Skeletal muscle tissue (tissue), 4 donors: ENCODE results near the gene BPNT1. TPM values are rescaled to one million over a fixed set of nuclear protein-coding genes. Genes with fewer than 3 reads are reported as not detected.

Source experiments
- H3K27ac ChIP-seq: one replicate; pipeline ENCODE4 v1.7.0; 2013; ENCODE audit warnings: mild to moderate bottlenecking, low read depth, low read length, inconsistent platforms
- H3K27me3 ChIP-seq, 3 donors: one replicate each; pipeline ENCODE4 v1.7.0; 2013; ENCODE audit warnings: low read length in 3 of 3; ENCODE audit not compliant: control insufficient read depth in 3 of 3, insufficient read depth in 3 of 3
- H3K36me3 ChIP-seq, 3 donors: one replicate each; pipeline ENCODE4 v1.7.0; 2013; ENCODE audit warnings: low read length in 3 of 3; ENCODE audit not compliant: control insufficient read depth in 3 of 3, insufficient read depth in 3 of 3
- H3K4me1 ChIP-seq, 3 donors: one replicate each; pipeline ENCODE4 v1.7.0; 2013; ENCODE audit warnings: low read length in 3 of 3, mild to moderate bottlenecking in 3 of 3; ENCODE audit not compliant: control insufficient read depth in 3 of 3, insufficient read depth in 3 of 3
- H3K4me3 ChIP-seq, 3 donors: one replicate each; pipeline ENCODE4 v1.7.0; 2013; ENCODE audit warnings: low read length in 3 of 3
- H3K9ac ChIP-seq, 3 donors: one replicate each; pipeline ENCODE4 v1.7.0; 2013; ENCODE audit warnings: low read length in 3 of 3, mild to moderate bottlenecking in 3 of 3, moderate library complexity in 2 of 3, low read depth in 1 of 3
- H3K9me3 ChIP-seq, 3 donors: one replicate each; pipeline ENCODE4 v1.7.0; 2013; ENCODE audit warnings: low read length in 3 of 3; ENCODE audit not compliant: control insufficient read depth in 3 of 3
- total RNA-seq: library from RNA; depleted of rRNA; stranded (reverse); fragments of >200 nt; gene quantifications from one replicate; pipeline ENCODE4 v1.2.3, GENCODE V29; 2014
- donor health status: Osteomylitis.

Gene BPNT1, protein sequence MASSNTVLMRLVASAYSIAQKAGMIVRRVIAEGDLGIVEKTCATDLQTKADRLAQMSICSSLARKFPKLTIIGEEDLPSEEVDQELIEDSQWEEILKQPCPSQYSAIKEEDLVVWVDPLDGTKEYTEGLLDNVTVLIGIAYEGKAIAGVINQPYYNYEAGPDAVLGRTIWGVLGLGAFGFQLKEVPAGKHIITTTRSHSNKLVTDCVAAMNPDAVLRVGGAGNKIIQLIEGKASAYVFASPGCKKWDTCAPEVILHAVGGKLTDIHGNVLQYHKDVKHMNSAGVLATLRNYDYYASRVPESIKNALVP
- 18.8 TPM for total RNA-seq

DNA sequence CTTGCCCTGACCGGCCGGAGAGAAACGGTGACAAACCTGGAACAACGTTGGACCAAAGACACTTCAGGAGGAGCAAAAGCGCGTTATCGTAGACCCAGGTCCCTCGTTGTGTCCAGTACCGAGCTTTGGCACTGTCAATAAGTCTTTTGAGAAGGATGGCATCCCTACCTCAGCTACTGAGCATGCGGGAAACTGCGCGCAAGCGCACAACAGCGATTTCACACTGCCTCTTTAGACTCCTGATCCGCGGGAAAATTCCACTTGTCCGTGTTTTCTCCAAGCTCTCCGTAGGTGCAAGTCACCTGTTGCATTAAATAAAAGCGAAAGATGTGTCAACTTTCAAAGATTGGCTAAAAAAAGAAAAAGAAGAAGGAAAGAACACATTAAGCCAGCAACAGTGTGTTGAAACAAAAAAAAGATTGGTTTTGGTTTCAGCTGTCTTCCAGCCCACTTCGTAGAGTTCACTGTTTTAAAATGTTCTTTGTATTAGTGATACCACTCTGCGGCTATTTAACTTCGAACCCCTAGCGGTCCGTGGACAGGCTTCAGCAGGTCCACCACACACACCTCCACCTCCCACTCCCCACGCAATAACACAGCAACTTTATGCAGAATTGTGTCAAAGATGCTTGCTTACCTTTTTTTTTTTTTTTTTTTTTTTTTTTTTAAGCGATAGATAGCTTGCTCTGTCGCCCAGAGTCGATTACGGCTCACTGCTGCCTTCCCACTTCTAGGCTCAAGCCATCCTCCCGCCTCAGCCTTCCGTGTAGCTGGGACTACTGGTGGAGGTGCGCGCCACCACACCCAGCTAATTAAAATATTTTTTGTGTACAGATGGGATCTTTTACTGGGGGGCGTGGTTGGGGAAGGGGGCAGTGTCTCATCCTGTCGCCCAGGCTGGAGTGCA lies at the start of gene BPNT1:
Gene BPNT1 (minus strand): TSS at position 139 of the 907 bp plus-strand sequence. CDS start 9,942 bp downstream, outside the sequence.
- peaks cover 10 to 11% (median 11%) of the 10 kb centered on the region in 3 donors for H3K4me1 ChIP-seq
- H3K4me3 ChIP-seq, result peak within 1 kb of the TSS; percentile 88 to 97 (median 94)
- no peaks in the 10 kb centered on the region for H3K9me3 ChIP-seq
- H3K27ac ChIP-seq, result no peak within 1 kb of the TSS
- peak within 1 kb of the TSS; percentile 71 to 87 (median 75) for H3K9ac ChIP-seq
- H3K27me3 ChIP-seq, result no peaks in the 10 kb centered on the region
- no peaks in the 10 kb centered on the region for H3K36me3 ChIP-seq

DNA sequence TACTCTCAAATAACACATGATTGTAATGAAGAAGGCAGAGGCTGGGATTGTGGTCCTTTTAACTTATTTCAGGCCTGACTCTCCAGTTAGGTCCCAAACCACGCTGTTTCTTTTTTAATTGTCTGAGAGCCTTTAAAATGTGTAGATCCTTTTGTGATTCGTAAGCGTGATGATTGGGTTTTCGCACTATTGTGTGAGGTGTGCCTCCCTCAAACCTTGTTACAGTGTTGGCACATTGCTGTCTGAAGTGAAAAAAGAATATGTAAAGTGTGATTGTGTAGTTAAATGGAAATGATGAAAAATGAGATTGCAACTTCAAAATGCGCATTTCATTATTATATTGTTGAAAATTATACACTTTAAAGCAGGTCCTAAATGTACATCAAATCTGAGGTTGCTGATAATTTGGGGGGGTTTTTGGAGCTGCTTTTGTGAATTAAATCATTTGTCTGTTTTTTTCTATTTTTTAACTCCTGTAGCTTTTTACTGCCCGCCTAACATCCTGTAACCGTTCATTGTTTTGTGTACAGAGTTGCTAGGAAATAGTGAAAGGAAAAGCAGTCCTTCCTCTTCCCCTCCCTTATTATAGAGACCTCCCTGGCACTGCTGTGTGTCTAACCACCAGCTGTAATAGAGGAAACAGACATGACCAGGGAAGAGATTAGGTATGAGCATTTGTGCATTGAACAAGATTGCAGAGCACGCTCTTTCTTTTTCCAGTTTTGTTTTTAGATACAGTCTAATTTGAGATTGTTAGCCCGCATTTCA lies 47.6 kb upstream of the BPNT1 start:
- no peaks in the 10 kb centered on the region for H3K9me3 ChIP-seq
- H3K27me3 ChIP-seq, result no peaks in the 10 kb centered on the region
- no peaks in the 10 kb centered on the region for H3K4me1 ChIP-seq
- H3K36me3 ChIP-seq, result peaks cover 14 to 54% (median 32%) of the 10 kb centered on the region in 3 donors
- H3K9ac ChIP-seq, result no peak overlapping the region
- H3K4me3 ChIP-seq, result no peak overlapping the region
- no peak overlapping the region for H3K27ac ChIP-seq

GRCh38 chr1:220135755-220136154 lies 46.2 kb upstream of the BPNT1 start:
- Histone ChIP-seq H3K4me1 (no peaks in the 10 kb centered on the region), H3K4me3 (no peak overlapping the region), H3K27ac (no peak overlapping the region), H3K9ac (no peak overlapping the region), H3K27me3 (no peaks in the 10 kb centered on the region), H3K36me3 (peaks cover 3 to 42% (median 19%) of the 10 kb centered on the region in 3 donors), H3K9me3 (no peaks in the 10 kb centered on the region)

- Histone ChIP-seq H3K27ac (no peak overlapping the region), H3K9ac (no peak overlapping the region), H3K36me3 (peaks cover 13 to 29% (median 28%) of the 10 kb centered on the region in 3 donors), H3K4me3 (no peak overlapping the region), H3K27me3 (no peaks in the 10 kb centered on the region), H3K9me3 (no peaks in the 10 kb centered on the region), H3K4me1 (no peaks in the 10 kb centered on the region)
Measured at GRCh38 chr1:220129479-220130210, 40.1 kb upstream of the BPNT1 start.

DNA sequence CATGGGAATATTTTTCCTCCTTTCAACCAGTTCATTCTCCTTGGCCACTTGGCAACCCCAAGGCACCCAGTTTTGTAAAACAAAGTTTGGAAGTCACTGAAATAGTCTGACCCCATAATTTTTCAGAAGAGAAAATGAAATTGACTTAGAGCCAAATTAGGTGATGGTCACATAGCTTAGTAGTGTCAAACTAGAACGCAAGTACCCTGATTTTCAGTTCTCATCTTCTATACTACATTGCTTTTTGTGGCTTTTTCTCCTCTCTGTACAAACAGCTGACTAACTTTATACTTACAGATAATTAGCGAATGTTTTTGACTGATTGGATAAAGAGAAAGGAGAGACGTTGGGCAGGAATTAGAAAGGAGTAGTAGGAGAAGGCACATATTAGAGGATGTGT lies 37.5 kb upstream of the BPNT1 start:
- Histone ChIP-seq H3K27me3 (no peaks in the 10 kb centered on the region), H3K36me3 (peaks cover 13 to 27% (median 24%) of the 10 kb centered on the region in 3 donors), H3K4me1 (no peaks in the 10 kb centered on the region), H3K9me3 (no peaks in the 10 kb centered on the region), H3K4me3 (no peak overlapping the region), H3K9ac (no peak overlapping the region), H3K27ac (no peak overlapping the region)

GRCh38 chr1:220124542-220124941 lies 35.0 kb upstream of the BPNT1 start:
- H3K4me3 ChIP-seq, result no peak overlapping the region
- H3K9ac ChIP-seq, result no peak overlapping the region
- no peaks in the 10 kb centered on the region for H3K9me3 ChIP-seq
- H3K4me1 ChIP-seq, result no peaks in the 10 kb centered on the region
- no peaks in the 10 kb centered on the region for H3K27me3 ChIP-seq
- H3K36me3 ChIP-seq, result peaks cover 11 to 26% (median 19%) of the 10 kb centered on the region in 3 donors
- H3K27ac ChIP-seq, result no peak overlapping the region

GRCh38 chr1:220123889-220124288 lies 34.3 kb upstream of the BPNT1 start:
- H3K9me3 ChIP-seq, result no peaks in the 10 kb centered on the region
- no peak overlapping the region for H3K27ac ChIP-seq
- no peak overlapping the region for H3K9ac ChIP-seq
- peaks cover 8 to 21% (median 15%) of the 10 kb centered on the region in 3 donors for H3K36me3 ChIP-seq
- no peak overlapping the region for H3K4me3 ChIP-seq
- no peaks in the 10 kb centered on the region for H3K27me3 ChIP-seq
- no peaks in the 10 kb centered on the region for H3K4me1 ChIP-seq

DNA sequence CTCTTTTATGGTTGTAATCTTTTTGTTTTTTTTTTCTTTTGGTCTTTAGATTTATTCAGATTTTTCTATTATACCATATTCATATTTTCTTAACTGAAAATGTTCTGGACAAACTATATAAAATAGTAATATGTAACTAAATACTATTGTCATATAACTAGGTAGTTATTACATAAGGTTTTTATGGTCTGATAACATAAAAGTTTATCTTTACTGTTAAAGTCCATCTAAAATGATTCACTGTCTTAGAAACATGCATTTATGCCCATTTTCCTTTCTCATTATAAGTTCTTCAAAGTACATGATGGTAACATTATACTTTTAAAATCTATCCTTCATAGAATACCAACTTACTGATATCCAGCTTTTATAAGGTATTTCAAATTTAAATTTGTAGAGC lies 33.5 kb upstream of the BPNT1 start:
- no peaks in the 10 kb centered on the region for H3K27me3 ChIP-seq
- no peak overlapping the region for H3K9ac ChIP-seq
- no peak overlapping the region for H3K27ac ChIP-seq
- no peaks in the 10 kb centered on the region for H3K4me1 ChIP-seq
- H3K36me3 ChIP-seq, result peaks cover 6 to 17% (median 9%) of the 10 kb centered on the region in 3 donors
- no peaks in the 10 kb centered on the region for H3K9me3 ChIP-seq
- H3K4me3 ChIP-seq, result no peak overlapping the region

GRCh38 chr1:220121791-220122530 lies 32.4 kb upstream of the BPNT1 start:
- Histone ChIP-seq H3K27ac (no peak overlapping the region), H3K9ac (no peak overlapping the region), H3K27me3 (no peaks in the 10 kb centered on the region), H3K36me3 (peaks cover 2 to 14% (median 3%) of the 10 kb centered on the region in 3 donors), H3K4me1 (no peaks in the 10 kb centered on the region), H3K9me3 (no peaks in the 10 kb centered on the region), H3K4me3 (no peak overlapping the region)
